PC-9 (cell line): ENCODE measurements around the gene MSANTD2. TPM values are rescaled to one million over a fixed set of nuclear protein-coding genes. Genes with fewer than 3 reads are reported as not detected.

Experiments
- BruUV-seq: library from RNA; stranded (reverse); fragments of 400-500 nt; replicated peaks from 2 replicates; lab custom pipeline; 2021; lab: Mats Ljungman, UMichigan
- CTCF ChIA-PET: fragments of 300-600 bp; sonication (Branson Sonifier 250); formaldehyde crosslinking; loops from one replicate; lab custom pipeline; 2022; ENCODE audit warnings: antibody characterized with exemption; lab: Charles Lee
- POLR2A ChIA-PET: fragments of 300-600 bp; sonication (Branson Sonifier 250); formaldehyde crosslinking; loops from one replicate; lab custom pipeline; 2022; ENCODE audit warnings: antibody characterized with exemption; ENCODE audit not compliant: unreplicated experiment; lab: Charles Lee
- DNase-seq, 2 experiments: peaks; one replicate each; pipeline versions ENCODE4 v3.0.0 to v3.0.0-alpha.2; 2015 to 2022; ENCODE audit warnings: mixed read lengths in 1 of 2
- H2AFZ ChIP-seq: fragments of 200-600 bp; sonication (generic); 2 replicates; pipeline ENCODE4 v1.8.1; 2017; ENCODE audit warnings: antibody characterized with exemption
- H3F3A ChIP-seq: fragments of 200-600 bp; sonication (generic); 2 replicates; pipeline ENCODE4 v1.8.1; 2017; ENCODE audit warnings: antibody characterized with exemption, mild to moderate bottlenecking, low read depth; ENCODE audit not compliant: insufficient read depth
- H3K27ac ChIP-seq: fragments of 200-600 bp; sonication (generic); 2 replicates; pipeline ENCODE4 v1.6.1; 2016; ENCODE audit warnings: mixed run types
- H3K27me3 ChIP-seq: fragments of 200-600 bp; sonication (generic); 2 replicates; pipeline ENCODE4 v1.6.1; 2016; ENCODE audit warnings: low read depth, mixed run types; ENCODE audit not compliant: insufficient read depth
- H3K36me3 ChIP-seq: fragments of 200-600 bp; sonication (generic); 2 replicates; pipeline ENCODE4 v1.6.1; 2016; ENCODE audit warnings: low read depth, mixed run types
- H3K4me1 ChIP-seq: fragments of 200-600 bp; sonication (generic); replicated peaks from 2 replicates; pipeline ENCODE4 v1.6.1; 2016; ENCODE audit warnings: mixed run types; ENCODE audit not compliant: insufficient read depth
- H3K4me2 ChIP-seq: fragments of 200-600 bp; sonication (generic); 2 replicates; pipeline ENCODE4 v1.6.1; 2017; ENCODE audit warnings: mixed run types
- H3K4me3 ChIP-seq: fragments of 200-600 bp; sonication (generic); 2 replicates; pipeline ENCODE4 v1.6.1; 2016; ENCODE audit warnings: mixed run types
- H3K79me2 ChIP-seq: fragments of 200-600 bp; sonication (generic); 2 replicates; pipeline ENCODE4 v1.6.1; 2017; ENCODE audit warnings: low read depth, mixed run types
- H3K9me2 ChIP-seq: fragments of 200-600 bp; sonication (generic); 2 replicates; pipeline ENCODE4 v1.8.1; 2017; ENCODE audit warnings: mild to moderate bottlenecking; ENCODE audit not compliant: insufficient read depth
- H3K9me3 ChIP-seq: fragments of 200-600 bp; sonication (generic); 2 replicates; pipeline ENCODE4 v1.8.1; 2016; ENCODE audit warnings: low read depth; ENCODE audit not compliant: insufficient read depth
- H4K20me1 ChIP-seq: fragments of 200-600 bp; sonication (generic); 2 replicates; pipeline ENCODE4 v1.8.1; 2017; ENCODE audit not compliant: insufficient read depth
- CTCF ChIP-seq: fragments of 200-600 bp; sonication (generic); conservative IDR thresholded peaks from 2 replicates; pipeline ENCODE4 v1.6.1; 2017; ENCODE audit warnings: mixed run types, antibody characterized with exemption, mild to moderate bottlenecking, moderate library complexity
- EZH2 ChIP-seq: fragments of 200-600 bp; sonication (generic); IDR thresholded peaks from 2 replicates; pipeline ENCODE4 v1.8.0; 2017; ENCODE audit warnings: antibody characterized with exemption, low read depth
- intact Hi-C: fragments of 100-400 bp; cut with micrococcal nuclease; formaldehyde crosslinking; loops from one replicate; pipeline ENCODE4 v1.10.0; 2022; ENCODE audit not compliant: unreplicated experiment
- total RNA-seq: library from RNA; stranded (reverse); gene quantifications from 2 replicates; pipeline ENCODE4 v1.2.3, GENCODE V29; 2021

Gene MSANTD2
- total RNA-seq, 1 experiment from 2014 or later: 16.9 TPM

DNA sequence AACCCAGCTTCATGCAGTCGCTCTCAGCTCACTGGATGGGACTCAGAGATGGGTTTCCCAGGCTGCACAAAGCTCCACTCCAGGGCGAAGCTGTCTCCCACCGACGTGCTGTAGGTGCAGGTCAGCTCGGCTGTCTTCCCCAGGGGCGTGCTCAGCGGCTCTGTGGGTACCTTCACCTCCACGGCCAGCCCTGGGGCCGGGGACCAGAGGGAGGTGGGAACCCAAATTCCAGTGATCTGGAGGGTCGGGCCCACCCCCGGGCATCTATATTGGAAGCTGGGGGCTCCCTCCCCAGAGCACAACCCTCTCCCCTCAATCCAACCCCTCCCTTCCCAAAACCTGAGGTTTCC, 48.8 kb downstream of the MSANTD2 start:
- no peaks in the 10 kb centered on the region for H3K9me3 ChIP-seq
- H3K27me3 ChIP-seq: no peaks in the 10 kb centered on the region
- CTCF ChIA-PET: interaction anchor here (0.7 kb wide), 1 partner anchor 324 kb away, joined by 4 read pairs; no protein-coding TSS in a partner anchor
- no peak for TF ChIP-seq CTCF
- no peak for DNase-seq
- H3K4me3 ChIP-seq: peak overlapping the region; percentile 62; the same call in 1 of the 2 replicates
- H3K36me3 ChIP-seq: 0 out of 2 replicates have a peak, but pooled peaks cover 3% of the 10 kb centered on the region
- POLR2A ChIA-PET: no interaction called here
- H3K27ac ChIP-seq: peak overlapping the region; percentile 90
- no peaks in the 10 kb centered on the region for H3K9me2 ChIP-seq
- H3K4me1 ChIP-seq: peaks cover 60% of the 10 kb centered on the region
- H3K79me2 ChIP-seq: peaks cover 23% of the 10 kb centered on the region
- intact Hi-C loops: no loop called here
- no TSS peak for BruUV-seq
- H3F3A ChIP-seq: peaks cover 39% of the 10 kb centered on the region
- peak overlapping the region; percentile 73; the same call in 1 of the 2 replicates for H2AFZ ChIP-seq
- peak overlapping the region; percentile 83 for H3K4me2 ChIP-seq
- no peaks in the 10 kb centered on the region for H4K20me1 ChIP-seq

DNA sequence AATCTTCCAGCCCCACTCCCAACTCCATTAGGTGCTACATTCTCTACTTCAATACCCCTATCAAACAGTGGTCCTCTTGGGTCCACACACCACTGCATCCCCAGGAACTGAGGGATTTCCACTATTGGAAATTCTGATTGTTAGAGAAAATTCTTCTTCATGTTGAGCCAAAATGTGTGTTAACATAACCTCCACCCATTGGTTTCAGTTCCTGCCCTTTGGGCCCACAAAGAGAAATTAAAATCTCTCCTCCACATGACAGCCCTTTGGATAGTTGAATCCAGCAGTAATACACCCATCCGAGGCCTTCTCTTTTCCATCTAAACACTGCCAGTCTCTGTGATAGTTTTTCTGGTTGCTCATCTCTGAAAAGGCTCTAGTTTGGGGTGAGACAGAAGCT, 50.3 kb downstream of the MSANTD2 start:
- Histone ChIP-seq H3K4me2 (peak overlapping the region; percentile 83), H2AFZ (no peak overlapping the region), H3K9me3 (no peaks in the 10 kb centered on the region), H3K9me2 (no peaks in the 10 kb centered on the region), H3F3A (peaks cover 39% of the 10 kb centered on the region), H3K4me1 (peaks cover 60% of the 10 kb centered on the region), H3K36me3 (0 out of 2 replicates have a peak, but pooled peaks cover 3% of the 10 kb centered on the region), H3K4me3 (0 out of 2 replicates have a peak overlapping the region, but pooled peaks have one; percentile 36), H3K27ac (peak overlapping the region; percentile 90), H3K79me2 (peaks cover 23% of the 10 kb centered on the region), H3K27me3 (no peaks in the 10 kb centered on the region), H4K20me1 (no peaks in the 10 kb centered on the region)
- intact Hi-C loops: loop anchor here (5.0 to 10.0 kb wide), 2 partner anchors 45 to 842 kb away; partner anchors contain the start of gene STT3A
- ChIA-PET POLR2A (no interaction called here), CTCF (no interaction called here)
- TF ChIP-seq EZH2 (no peak), CTCF (no peak)
- BruUV-seq: no TSS peak
- no peak for DNase-seq

GRCh38 chr11:124748481-124749343, 51.5 kb downstream of the MSANTD2 start:
- no peak for TF ChIP-seq CTCF
- no peak for TF ChIP-seq EZH2
- H3K27me3 ChIP-seq: no peaks in the 10 kb centered on the region
- intact Hi-C loops: loop anchor here (5.0 to 10.0 kb wide), 2 partner anchors 46 to 844 kb away; partner anchors contain the start of gene STT3A
- peak overlapping the region; percentile 83 for H3K4me2 ChIP-seq
- no peaks in the 10 kb centered on the region for H3K9me3 ChIP-seq
- peak overlapping the region; percentile 90 for H3K27ac ChIP-seq
- ChIA-PET POLR2A (interaction anchor here (0.6 to 0.8 kb wide), 3 partner anchors 15 to 21 kb away, joined by 5 to 16 read pairs (median 5); no protein-coding TSS in a partner anchor), CTCF (interaction anchor here (1.0 kb wide), 1 partner anchor 14 kb away, joined by 3 read pairs; the partner anchor contains the start of gene ESAM)
- peaks cover 39% of the 10 kb centered on the region for H3F3A ChIP-seq
- peaks cover 23% of the 10 kb centered on the region for H3K79me2 ChIP-seq
- peak overlapping the region; percentile 36 for H3K4me3 ChIP-seq
- H3K4me1 ChIP-seq: peaks cover 60% of the 10 kb centered on the region
- peak overlapping the region; percentile 2; the same call in 1 of the 2 replicates for H2AFZ ChIP-seq
- no TSS peak for BruUV-seq
- peak; percentile 38 to 96 for DNase-seq
- H3K9me2 ChIP-seq: no peaks in the 10 kb centered on the region
- H3K36me3 ChIP-seq: 0 out of 2 replicates have a peak, but pooled peaks cover 3% of the 10 kb centered on the region
- H4K20me1 ChIP-seq: no peaks in the 10 kb centered on the region
